Skeletal muscle tissue (tissue), 5 donors: ENCODE measurements around the gene CKMT1B. TPM values are rescaled to one million over a fixed set of nuclear protein-coding genes. Genes with fewer than 3 reads are reported as not detected.
"Not testable (repeated sequence)": the region's sequence is repeated elsewhere in the genome, so short reads cannot be mapped to it uniquely, and the experiment has no call there.

Experiments used
- H3K27ac ChIP-seq: one replicate; pipeline ENCODE4 v1.7.0; 2013; ENCODE audit warnings: mild to moderate bottlenecking, low read depth, low read length, inconsistent platforms
- H3K27me3 ChIP-seq, 3 donors: one replicate each; pipeline ENCODE4 v1.7.0; 2013; ENCODE audit warnings: low read length in 3 of 3; ENCODE audit not compliant: control insufficient read depth in 3 of 3, insufficient read depth in 3 of 3
- H3K36me3 ChIP-seq, 3 donors: one replicate each; pipeline ENCODE4 v1.7.0; 2013; ENCODE audit warnings: low read length in 3 of 3; ENCODE audit not compliant: control insufficient read depth in 3 of 3, insufficient read depth in 3 of 3
- H3K4me1 ChIP-seq, 3 donors: one replicate each; pipeline ENCODE4 v1.7.0; 2013; ENCODE audit warnings: low read length in 3 of 3, mild to moderate bottlenecking in 3 of 3; ENCODE audit not compliant: control insufficient read depth in 3 of 3, insufficient read depth in 3 of 3
- H3K4me3 ChIP-seq, 3 donors: one replicate each; pipeline ENCODE4 v1.7.0; 2013; ENCODE audit warnings: low read length in 3 of 3
- H3K9ac ChIP-seq, 3 donors: one replicate each; pipeline ENCODE4 v1.7.0; 2013; ENCODE audit warnings: low read length in 3 of 3, mild to moderate bottlenecking in 3 of 3, moderate library complexity in 2 of 3, low read depth in 1 of 3
- H3K9me3 ChIP-seq, 3 donors: one replicate each; pipeline ENCODE4 v1.7.0; 2013; ENCODE audit warnings: low read length in 3 of 3; ENCODE audit not compliant: control insufficient read depth in 3 of 3
- small RNA-seq: library from RNA; depleted of rRNA; stranded (forward); fragments of <200 nt; gene quantifications from one replicate; pipeline ENCODE3, GENCODE V24; 2014
- total RNA-seq: library from RNA; depleted of rRNA; stranded (reverse); fragments of >200 nt; gene quantifications from one replicate; pipeline ENCODE4 v1.2.3, GENCODE V29; 2014
- donor health status: Osteomylitis.

CKMT1B gene
- total RNA-seq, 1 donor from 2014 or later = under 0.01 TPM

GRCh38 chr15:43626937-43627336 lies 33.1 kb downstream of the CKMT1B start:
- H3K4me1 ChIP-seq, H3K9me3 ChIP-seq, H3K36me3 ChIP-seq, H3K9ac ChIP-seq, H3K27ac ChIP-seq, H3K4me3 ChIP-seq, H3K27me3 ChIP-seq: not testable (repeated sequence)

- H3K27me3 ChIP-seq, H3K9ac ChIP-seq, H3K9me3 ChIP-seq, H3K36me3 ChIP-seq, H3K4me3 ChIP-seq, H3K27ac ChIP-seq, H3K4me1 ChIP-seq: not testable (repeated sequence)
These were observed 44.8 kb downstream of the CKMT1B start for GRCh38 chr15:43638464-43639204.

Small RNAs within 50 kb of the gene (small RNA-seq; reads per million reads assigned to genes)
- gene PDIA3P2 = not detected
- not detected for gene RNU6-554P
- gene RNU6-610P = not detected

Other genes with a start within 250 kb of the CKMT1B start
- 28.7 TPM for gene ZSCAN29, start 223.0 kb upstream of the CKMT1B start, total RNA-seq
- gene TUBGCP4, start 222.9 kb upstream of the CKMT1B start, total RNA-seq = 11.5 TPM
- gene TP53BP1, start 100.9 kb upstream of the CKMT1B start, total RNA-seq = 87.2 TPM
- 19.3 TPM for gene MAP1A, start 76.4 kb upstream of the CKMT1B start, total RNA-seq
- 8.9 TPM for gene PPIP5K1, start 3.8 kb upstream of the CKMT1B start, total RNA-seq
- gene STRC, start 24.8 kb downstream of the CKMT1B start, total RNA-seq = under 0.01 TPM
- gene CATSPER2, start 54.8 kb downstream of the CKMT1B start, total RNA-seq = 3.1 TPM
- not detected for gene CKMT1A, start 99.8 kb downstream of the CKMT1B start, total RNA-seq
- gene PDIA3, start 152.4 kb downstream of the CKMT1B start, total RNA-seq = 47.5 TPM
- gene ELL3, start 182.9 kb downstream of the CKMT1B start, total RNA-seq = 4.2 TPM
- gene SERF2, start 198.3 kb downstream of the CKMT1B start, total RNA-seq = 175 TPM
- under 0.01 TPM for gene SERINC4, start 206.2 kb downstream of the CKMT1B start, total RNA-seq
- 14.1 TPM for gene HYPK, start 206.6 kb downstream of the CKMT1B start, total RNA-seq
- 21.9 TPM for gene MFAP1, start 230.7 kb downstream of the CKMT1B start, total RNA-seq
- 5.7 TPM for gene WDR76, start 233.0 kb downstream of the CKMT1B start, total RNA-seq